GM18502 (cell line): ENCODE data around the gene NCKAP5.
"Not testable (repeated sequence)": the region's sequence is repeated elsewhere in the genome, so short reads cannot be mapped to it uniquely, and the experiment has no call there.

ENCODE experiments used
- ATAC-seq: cut with Tn5 transposase; IDR thresholded peaks from one replicate; pipeline ENCODE4 v1.9.1; 2021; ENCODE audit warnings: mild to moderate bottlenecking; ENCODE audit not compliant: unreplicated experiment, poor library complexity

NCKAP5 gene

GRCh38 chr2:133252780-133253355, 315.4 kb downstream of the NCKAP5 start:
- no peak for ATAC-seq

GRCh38 chr2:133249362-133249761, 318.9 kb downstream of the NCKAP5 start:
- ATAC-seq = no peak

- ATAC-seq = no peak
Observed at GRCh38 chr2:133248264-133248663, 320.0 kb downstream of the NCKAP5 start.

GRCh38 chr2:133247631-133248030, 320.6 kb downstream of the NCKAP5 start:
- peak; percentile 55 for ATAC-seq

GRCh38 chr2:133241224-133241571, 327.1 kb downstream of the NCKAP5 start:
- ATAC-seq = no peak

GRCh38 chr2:133240491-133241223, 327.6 kb downstream of the NCKAP5 start:
- no peak for ATAC-seq

GRCh38 chr2:133235968-133236367, 332.3 kb downstream of the NCKAP5 start:
- no peak for ATAC-seq

GRCh38 chr2:133232556-133232955, 335.7 kb downstream of the NCKAP5 start:
- ATAC-seq = no peak

GRCh38 chr2:133231264-133231663, 337.0 kb downstream of the NCKAP5 start:
- ATAC-seq = no peak

GRCh38 chr2:133229974-133230373, 338.3 kb downstream of the NCKAP5 start:
- no peak for ATAC-seq

GRCh38 chr2:133223226-133223625, 345.0 kb downstream of the NCKAP5 start:
- ATAC-seq = no peak

- no peak for ATAC-seq
Observed at GRCh38 chr2:133221398-133221797, 346.9 kb downstream of the NCKAP5 start.

GRCh38 chr2:133218204-133218603, 350.1 kb downstream of the NCKAP5 start:
- no peak for ATAC-seq

GRCh38 chr2:133215477-133215876, 352.8 kb downstream of the NCKAP5 start:
- ATAC-seq = no peak

GRCh38 chr2:133213651-133214050, 354.6 kb downstream of the NCKAP5 start:
- no peak for ATAC-seq

- ATAC-seq = no peak
Observed at GRCh38 chr2:133209325-133209724, 358.9 kb downstream of the NCKAP5 start.

GRCh38 chr2:133206666-133207065, 361.6 kb downstream of the NCKAP5 start:
- not testable (repeated sequence) for ATAC-seq

- no peak for ATAC-seq
Observed at GRCh38 chr2:133204421-133204820, 363.8 kb downstream of the NCKAP5 start.

- ATAC-seq = no peak
Observed at GRCh38 chr2:133200684-133201421, 367.4 kb downstream of the NCKAP5 start.

- no peak for ATAC-seq
Observed at GRCh38 chr2:133198678-133199077, 369.6 kb downstream of the NCKAP5 start.

GRCh38 chr2:133197156-133197555, 371.1 kb downstream of the NCKAP5 start:
- ATAC-seq = no peak
